GM19025 (cell line): Measurements from ENCODE around the gene SLC17A3.

Source experiments
- ATAC-seq: cut with Tn5 transposase; IDR thresholded peaks from one replicate; pipeline ENCODE4 v1.9.1; 2021; ENCODE audit warnings: mild to moderate bottlenecking, low read depth, moderate library complexity; ENCODE audit not compliant: unreplicated experiment

Gene SLC17A3, protein sequence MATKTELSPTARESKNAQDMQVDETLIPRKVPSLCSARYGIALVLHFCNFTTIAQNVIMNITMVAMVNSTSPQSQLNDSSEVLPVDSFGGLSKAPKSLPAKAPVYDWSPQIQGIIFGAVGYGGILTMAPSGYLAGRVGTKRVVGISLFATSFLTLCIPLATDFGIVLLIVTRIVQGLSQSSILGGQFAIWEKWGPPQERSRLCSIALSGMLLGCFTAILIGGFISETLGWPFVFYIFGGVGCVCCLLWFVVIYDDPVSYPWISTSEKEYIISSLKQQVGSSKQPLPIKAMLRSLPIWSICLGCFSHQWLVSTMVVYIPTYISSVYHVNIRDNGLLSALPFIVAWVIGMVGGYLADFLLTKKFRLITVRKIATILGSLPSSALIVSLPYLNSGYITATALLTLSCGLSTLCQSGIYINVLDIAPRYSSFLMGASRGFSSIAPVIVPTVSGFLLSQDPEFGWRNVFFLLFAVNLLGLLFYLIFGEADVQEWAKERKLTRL

DNA sequence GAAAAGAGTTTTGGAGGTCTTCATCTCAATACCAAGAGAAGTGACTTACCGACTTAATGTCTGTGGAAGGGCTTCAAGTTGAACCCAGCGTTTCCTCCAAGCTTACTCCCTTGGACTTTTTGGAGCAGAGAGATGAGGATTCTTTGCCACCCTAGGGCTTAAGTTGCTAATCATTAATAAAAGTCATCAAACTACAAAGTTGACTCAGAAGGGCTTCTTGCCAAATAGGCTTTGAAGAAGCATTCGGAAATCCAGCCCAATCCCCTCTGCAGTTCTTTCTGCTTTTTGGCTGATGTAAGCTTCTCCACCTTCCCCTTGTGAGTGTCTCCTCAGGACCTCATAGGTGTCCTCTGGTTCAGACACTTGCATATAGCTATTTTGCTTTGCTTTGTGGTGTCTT, at the start of gene SLC17A3:
Gene SLC17A3, minus strand, starts transcription at position 126 of the 400 bp plus-strand sequence. CDS start 5,856 bp downstream, outside the sequence.
- no peak for ATAC-seq

DNA sequence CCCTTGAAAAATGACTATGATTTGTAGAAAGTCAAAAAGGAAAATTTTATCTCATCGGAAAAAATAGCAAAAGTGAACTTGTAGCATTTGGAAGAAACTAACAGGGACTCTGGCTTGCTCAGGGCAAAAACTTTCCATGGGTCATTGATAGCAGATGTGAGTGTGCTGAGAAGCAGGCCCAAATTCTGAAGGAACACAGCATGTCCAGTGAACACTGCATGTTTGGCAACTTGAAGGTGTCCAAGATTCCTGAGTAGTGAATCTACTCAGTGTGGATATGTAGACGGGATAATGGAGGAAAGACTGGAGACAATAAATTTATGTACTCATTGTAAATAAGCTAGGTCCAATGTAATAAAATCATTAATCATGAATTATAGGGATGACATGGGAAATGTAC, 48.3 kb upstream of the SLC17A3 start:
- ATAC-seq = no peak

DNA sequence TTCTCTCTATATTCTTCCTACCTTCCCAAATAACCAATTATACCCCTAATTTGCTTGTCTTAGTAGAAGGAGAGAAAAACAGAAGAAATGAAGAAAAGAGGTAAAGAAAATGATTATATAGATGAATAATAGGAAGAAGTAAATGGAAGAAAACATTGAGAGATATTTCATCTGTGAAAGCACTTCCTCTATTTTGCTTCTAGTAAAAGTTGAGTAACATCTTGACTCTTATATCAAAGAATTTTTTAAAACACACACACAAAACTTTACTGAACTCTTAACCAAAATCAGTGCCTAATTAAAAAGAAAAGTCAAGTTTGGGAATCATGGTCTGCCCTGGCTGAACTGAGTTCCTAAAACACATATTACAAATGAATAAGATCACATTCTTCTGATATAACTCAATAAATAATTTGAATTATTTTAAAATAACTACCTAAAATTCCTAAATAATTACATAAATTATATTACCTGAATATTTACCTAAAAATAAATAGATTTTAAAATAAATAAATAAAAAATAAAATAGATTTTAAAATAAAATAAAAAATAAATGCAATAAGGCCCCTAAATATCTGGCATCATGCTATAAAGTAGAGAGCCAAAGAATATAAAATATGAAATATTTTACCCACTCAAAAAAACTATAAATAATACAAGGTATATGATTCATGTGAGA, 47.6 kb upstream of the SLC17A3 start:
- ATAC-seq = no peak

DNA sequence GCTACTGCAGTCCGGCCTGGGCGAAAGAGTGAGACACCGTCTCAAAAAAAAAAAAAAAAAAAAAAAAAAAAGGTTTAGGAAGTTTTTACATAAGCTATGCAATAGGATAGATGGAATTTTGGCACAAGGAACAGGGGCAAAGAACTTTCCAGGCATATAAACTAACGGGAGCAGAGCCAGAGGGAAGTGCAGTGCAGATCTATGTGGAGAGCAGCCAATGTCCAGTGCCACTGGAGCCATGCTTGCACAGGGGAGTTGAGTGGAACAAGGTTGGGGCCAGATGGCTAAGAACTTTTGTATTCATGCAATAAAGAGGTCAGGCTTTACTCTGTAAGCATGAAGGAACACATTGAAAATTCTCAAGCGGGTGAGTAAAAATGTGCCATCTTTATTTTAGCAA, 45.6 kb upstream of the SLC17A3 start:
- ATAC-seq = no peak

DNA sequence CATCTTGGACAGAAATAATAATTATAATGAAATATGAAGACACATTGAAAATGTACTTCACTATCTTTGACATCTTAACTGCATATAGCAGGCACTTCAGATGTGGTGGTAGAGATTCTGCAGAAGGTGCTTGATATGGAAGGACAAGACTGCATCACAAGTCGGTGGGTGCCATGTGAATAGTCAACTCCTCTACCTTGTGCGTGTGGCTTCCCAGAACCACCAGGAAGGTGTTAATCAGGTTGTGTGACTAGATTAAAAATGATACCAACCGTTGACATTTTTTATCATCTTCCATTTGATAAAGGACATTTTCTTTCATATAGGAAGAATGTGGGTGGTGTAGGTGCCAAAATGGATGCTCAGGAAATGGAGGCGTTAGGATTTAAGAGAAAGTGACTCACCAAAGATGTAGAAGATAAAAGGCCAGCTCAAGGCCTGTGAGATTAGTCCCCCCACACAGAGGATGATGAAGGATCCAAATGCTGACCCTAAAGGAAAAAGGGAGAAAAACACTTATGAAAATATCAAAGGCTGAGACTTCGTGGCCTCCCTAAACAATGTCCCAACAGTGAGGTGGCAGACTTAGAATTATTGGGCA, 44.1 kb upstream of the SLC17A3 start:
- ATAC-seq = no peak

DNA sequence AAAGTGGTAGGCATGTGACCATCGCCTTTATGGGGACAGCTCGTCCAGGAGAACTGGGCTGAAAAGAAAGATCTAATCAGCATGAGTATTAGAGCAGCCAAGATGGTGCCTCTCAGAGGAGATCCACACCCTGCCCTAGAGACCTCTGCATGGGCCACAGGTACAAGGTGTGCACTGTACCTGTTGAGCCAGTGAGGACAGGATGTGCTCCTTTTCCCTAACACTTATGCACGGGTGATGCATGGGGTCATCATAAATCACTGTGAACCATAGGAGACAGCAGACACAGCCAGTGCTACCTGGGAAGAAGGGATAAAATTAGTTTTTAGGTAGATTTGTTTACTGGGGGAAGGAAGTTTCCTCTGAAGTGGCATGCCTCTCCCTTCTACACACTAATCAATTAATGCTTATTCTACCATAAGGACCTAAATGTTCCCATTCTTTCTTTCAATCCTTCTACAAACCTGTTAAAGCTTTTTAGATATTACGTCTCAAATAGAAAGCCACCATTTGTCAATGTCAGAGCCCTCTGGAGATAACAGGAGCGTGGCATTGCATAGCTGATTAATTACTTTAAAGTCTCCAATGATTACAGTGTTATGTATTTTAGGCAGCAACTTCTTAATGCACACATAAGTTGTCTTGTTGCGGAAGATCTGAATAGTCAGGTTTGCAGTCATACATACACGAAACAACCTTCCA, 42.9 kb upstream of the SLC17A3 start:
- ATAC-seq = no peak

DNA sequence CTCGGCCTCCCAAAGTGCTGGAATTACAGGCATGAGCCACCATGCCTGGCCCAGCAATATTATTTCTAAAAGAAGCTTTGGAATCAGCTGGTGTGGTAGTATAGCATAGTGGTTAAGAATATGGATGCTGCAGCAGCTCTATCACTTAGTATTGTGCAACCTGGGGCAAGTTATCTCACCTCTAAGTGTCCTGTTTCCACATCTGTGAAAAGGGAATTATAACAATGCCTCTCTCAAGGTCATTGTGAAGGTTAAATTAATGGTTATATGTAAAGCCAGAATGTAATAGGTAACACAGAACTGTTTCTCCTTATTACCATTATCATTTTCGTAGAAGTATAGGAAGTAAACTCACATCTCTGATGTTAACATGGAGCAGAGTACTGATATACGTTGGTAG, 42.3 kb upstream of the SLC17A3 start:
- ATAC-seq = no peak

DNA sequence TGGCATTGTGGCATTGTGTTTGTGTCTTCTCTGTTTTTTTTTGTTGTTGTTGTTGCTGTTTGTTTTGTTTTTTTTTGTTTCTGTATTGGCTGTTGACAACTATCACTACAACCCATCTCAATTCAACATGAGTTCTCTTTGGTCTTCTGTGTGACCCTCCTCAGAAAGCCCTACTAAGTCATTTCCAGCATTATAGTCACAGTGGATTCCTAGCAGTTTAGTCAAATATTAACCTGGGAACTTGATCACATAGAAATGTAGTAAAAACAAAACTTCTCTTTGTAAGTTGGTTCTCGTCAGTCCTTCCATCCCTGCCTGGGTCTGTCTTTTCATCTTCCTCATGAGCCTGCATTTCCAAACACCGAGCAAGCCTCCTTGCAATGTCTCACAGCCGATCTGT, 39.7 kb upstream of the SLC17A3 start:
- no peak for ATAC-seq

DNA sequence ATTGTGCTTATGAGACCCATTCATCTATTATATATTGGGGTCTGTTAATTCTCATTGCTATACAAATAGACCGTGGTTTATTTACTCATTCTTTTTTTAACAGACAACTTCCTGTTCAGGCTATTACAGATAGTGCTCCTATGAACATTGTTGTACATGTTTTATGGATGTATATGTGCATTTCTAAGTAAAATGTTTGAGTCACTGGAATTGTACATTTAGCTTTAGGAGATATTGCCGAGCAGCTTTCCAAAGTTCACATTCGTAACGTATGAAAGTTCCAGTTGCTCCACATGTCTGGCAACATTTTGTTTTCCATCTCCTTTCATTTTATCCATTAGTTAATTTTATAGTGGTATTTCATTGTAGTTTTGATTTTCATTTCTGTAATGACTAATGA, 37.3 kb upstream of the SLC17A3 start:
- ATAC-seq = no peak

DNA sequence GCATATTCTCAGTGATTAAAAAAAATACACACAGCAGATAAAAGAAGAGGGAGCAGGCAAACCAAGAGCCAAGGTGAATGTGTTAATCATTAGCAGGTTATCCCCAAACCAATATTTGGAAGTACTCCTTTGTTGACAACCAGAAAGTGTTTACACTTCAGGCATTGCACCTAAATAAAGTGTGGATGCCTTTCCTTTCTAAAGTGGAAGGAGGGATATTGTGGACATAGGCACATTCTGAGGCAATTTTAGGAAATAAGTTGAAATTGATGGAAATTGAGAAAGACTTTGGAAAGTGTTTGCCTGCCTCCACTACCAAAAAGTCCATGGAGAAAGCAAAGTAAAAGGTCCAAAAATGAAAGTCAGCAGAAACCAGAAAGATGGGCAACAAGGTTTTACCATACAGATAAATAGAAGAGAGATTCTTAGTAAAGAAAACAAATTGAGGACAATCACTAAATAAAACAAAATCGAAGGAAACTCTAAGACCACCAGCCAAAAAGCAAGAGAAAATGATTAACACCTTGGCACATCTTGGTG, 33.5 kb upstream of the SLC17A3 start:
- ATAC-seq = no peak

DNA sequence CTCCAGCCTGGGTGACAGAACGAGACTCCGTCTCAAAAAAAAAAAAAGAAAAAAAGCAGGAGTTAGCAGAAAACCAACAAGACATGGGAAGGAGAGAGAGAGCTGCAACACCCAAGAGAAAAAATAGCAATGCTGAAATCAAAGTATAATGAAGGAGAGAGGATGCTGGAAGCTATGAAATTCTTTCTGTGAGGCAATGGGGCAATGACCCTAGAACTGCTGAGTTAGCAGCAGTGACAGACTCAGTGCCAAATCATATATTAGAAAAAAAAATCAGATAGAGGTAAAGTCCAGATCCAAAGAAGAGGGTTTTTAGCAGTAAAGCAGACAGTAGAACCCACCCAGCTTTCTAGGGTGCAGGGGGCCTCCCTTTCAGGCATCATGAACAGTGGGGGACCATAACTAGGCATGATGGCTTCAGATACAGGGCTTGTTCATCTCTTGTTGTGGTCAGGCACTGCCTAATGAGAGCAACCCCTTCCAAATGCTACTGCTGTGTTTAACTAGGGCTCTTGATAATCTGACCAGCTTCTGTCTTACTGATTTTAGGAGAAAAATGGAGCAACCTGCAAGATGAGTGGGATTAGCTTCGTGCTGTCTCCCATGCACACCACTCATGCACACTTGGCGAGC, 29.5 kb upstream of the SLC17A3 start:
- no peak for ATAC-seq

DNA sequence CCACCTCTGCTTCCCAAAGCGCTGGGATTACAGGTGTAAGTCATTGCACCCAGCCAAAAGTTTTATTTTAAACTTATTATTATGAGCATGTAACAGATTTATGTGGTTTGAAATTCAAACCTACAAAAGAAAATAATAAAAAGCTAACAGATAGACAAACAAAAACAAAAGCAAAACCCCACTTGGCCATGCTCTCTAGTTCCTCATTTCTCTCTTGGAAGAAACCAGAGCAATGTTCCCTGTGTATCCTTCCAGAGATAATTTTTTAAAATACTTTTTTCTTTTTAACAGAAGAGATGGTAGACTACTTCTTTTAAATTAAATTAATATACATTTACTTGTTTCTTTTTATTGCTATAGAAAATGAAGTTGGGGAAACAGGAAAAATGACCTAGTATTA, 28.0 kb upstream of the SLC17A3 start:
- ATAC-seq = no peak

DNA sequence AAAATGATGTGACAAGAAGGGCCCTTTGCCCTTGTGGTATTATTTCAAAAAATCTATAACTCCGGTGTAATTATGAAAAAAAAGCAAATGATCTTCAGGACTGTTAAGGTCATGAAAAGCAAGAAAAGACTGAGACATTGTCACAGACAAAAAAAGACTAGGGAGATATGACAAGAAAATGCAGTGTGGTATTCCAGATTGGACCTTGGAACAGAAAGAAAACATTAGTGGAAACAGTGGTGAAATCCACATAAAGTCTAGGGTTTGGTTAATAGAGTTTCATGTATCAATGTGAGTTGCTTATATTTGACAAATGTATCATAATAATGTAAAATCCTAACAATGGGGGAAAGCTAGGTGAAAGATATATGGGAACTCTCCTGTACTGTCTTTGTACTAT, 26.8 kb upstream of the SLC17A3 start:
- no peak for ATAC-seq

DNA sequence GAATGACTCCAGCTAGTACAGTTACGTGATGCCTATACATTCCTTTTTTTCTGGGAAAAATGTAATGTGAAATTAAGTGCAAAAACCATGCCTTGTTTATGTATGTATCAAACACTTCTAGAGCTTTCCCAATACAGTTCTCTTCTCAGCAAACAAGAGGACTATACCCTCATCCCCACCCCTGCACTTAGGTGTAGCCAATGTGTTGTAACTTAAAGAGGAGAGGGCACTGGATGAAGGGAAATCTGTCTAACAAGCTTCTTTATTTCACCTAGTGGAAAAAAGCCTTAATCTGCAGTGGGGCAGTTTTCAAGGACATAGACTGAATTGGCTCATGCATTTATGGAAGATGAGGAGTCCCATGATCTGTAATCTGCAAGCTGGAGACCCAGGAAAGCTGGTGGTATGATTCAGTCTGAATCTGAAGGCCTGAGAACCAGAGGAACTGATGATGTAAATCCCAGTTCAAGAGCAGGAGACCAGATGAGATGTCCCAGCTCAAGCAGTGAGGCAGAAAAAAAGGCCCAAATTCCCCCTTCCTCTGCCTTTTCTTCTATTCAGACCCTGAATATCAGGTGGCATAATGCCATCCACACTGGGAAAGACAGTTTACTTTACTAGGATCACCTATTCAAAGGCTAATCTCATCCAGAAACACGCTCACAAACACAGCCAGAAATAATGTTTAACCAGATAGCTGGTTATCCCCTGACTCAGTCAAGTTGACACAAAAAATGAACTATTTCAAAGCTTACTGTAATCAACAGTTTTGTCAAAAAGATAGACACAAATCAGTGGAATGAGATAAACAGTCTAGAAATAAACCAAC, 25.8 kb upstream of the SLC17A3 start:
- no peak for ATAC-seq

DNA sequence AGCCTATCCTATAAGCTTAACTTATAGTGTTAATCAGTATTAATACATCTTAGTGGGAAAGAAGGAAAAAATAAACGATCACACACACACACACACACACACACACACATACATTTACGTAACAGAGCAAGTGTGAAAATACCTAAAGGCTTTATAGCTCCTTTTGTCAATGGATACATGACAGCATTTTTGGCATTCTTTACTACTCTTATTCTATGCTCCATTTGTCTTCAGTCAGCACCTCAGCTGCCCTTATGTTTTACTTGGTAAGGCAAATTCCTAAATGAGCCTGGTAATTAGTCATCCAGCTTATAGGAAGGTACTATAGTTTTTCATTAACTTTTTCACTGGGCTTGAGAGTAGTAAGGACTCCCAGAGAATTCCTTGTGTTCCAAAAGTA, 25.1 kb upstream of the SLC17A3 start:
- no peak for ATAC-seq

DNA sequence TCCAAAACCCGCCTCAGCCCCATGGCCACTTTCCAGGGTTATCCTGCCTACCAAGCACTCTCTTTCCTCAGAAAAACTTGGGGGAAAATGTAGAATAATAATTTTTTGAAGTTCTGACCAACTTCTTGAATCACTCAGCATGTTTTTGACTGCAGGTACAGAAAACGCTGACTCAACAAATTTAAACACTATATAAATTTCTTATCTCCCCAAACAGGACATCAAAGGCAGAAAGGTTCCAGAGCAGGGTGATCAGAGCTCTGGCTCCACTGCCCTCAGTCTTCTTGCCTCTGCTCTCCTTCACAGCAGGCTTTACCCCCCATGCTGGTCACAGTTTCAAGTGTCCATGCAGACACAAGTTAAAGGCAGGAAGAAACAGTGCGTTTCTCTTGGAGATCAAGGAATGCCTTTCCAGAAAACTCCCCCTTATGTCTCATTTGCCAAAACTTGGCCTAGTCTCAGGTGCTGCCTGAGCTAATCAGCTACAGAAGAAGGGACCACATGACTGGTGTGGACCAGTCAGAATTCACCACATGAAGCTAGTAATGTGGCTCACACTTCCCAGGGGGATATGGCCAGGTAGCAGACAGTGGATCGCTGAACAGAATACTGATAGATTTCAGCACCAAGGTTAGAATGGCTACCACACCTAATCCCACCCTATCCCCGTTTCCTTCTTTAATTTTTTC, 24.4 kb upstream of the SLC17A3 start:
- no peak for ATAC-seq

DNA sequence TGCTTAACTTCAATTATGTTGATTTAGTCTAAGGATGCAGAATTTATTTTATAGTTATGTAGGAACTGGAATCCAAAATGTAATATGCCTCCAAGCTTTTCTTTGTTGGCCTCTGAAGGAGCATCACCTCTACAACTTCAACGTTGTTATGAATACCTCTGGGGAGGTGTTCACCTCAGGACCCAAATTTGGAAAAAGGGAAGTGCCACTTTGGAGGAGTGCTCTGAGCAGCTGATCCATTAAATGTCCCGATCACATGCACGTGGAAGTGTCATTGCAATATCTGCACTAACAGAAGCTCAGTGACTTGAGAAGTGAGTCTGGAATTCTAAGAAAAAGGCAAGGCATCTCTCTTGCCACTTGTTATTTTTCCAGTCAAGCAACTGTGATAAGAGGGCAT, 22.2 kb upstream of the SLC17A3 start:
- ATAC-seq = no peak

DNA sequence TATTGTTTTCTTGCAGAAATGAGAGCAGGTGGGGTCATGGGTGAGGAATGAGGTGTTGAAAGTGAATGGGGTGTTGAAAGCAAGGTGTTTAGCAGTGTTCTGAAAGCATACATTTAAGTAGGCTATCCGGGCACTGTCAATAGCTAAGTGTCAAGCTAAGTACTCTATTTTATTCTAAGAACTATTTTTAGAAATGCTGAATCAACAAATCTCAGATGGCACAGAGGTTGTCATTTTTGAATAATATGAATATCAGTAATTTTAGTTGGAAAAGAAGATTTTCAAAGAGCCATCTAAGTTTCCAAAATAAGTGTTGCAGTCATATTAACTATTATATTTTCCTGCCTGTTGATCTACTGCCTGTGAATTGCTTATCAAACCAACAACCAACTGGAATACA, 21.7 kb upstream of the SLC17A3 start:
- ATAC-seq = no peak

DNA sequence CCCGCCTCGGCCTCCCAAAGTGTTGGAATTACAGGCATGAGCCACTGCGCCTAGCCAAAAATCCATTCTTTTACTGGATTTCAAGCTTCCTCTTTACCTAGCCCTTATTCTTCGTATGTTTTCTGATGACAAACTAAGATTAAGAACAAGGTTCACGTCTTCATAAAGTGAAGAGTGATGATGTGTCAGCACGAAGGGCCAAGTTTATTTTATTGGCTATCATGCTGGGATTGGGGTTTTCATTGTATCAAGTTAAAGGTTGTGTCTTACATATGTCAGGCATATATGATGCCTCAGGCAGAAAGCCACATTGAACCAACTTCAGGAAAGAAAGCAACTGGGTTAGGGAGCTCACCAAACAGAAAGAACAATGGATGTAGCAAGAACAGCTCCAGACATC, 19.7 kb upstream of the SLC17A3 start:
- ATAC-seq = no peak
